ENCODE measurements around the gene TYW1B.

DNA sequence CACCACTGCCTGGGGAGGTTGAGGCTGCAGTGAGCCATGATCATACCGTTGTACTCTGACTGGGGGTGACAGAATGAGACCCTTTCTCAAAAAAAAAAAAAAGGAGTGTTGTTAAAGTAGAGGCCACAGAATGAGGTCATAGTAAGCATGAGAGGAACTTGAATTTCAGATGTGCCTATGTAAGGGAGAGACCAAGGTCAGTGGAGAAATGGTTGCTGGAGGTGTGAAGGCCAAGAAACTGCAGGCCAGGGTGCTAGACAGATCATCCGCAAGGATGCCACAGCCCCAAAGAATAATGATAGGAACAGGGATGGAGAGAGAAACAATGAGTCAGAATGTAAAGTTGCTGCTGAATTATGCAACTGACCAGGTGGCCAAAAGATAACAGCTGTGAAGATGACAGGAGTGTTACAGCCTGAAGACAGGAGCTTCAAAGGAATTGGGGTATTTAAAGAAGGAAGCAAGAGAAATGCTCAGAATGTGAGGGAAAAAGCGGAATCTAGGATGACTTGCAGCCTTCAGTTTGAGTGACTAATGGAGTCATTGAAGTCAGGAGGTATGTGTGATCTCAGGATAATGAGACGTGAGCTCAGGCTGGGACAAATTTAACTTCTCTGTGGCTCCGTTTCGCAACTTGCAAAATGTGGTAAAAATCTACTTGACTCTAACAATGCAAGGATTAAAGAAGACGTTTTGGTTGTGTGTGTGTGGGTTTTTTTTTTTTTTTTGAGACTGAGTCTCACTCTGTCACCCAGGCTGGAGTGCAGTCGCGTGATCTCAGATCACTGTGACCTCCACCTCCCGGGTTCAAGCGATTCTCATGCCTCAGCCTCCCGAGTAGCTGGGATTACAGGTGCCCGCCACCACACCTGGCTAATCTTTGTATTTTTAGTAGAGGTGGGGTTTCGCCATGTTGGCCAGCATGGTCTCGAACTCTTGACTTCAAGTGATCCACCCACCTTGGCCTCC is 22.2 kb downstream of the TYW1B start:
- no peak for TF ChIP-seq POLR2A (IDR thresholded peaks at IDR 0.05)
- no peak for TF ChIP-seq EP300 (IDR thresholded peaks at IDR 0.05)
- no peak for TF ChIP-seq CTCF (IDR thresholded peaks at IDR 0.05)
- TF ChIP-seq POLR2AphosphoS5 (IDR thresholded peaks at IDR 0.05): no peak

Data from gastroesophageal sphincter (tissue), 3 donors.